K562 (cell line): ENCODE measurements around the gene HPCAL1.

Experiments used
- CBX8 ChIP-seq: fragments of 200-600 bp; sonication (generic); IDR thresholded peaks from 2 replicates; pipeline ENCODE4 v1.6.1; 2012; ENCODE audit warnings: borderline replicate concordance, mixed run types, low read depth, mild to moderate bottlenecking, moderate library complexity, mixed read lengths, low read length, control low read depth, inconsistent platforms; ENCODE audit not compliant: poor library complexity, severe bottlenecking; ENCODE audit errors: extremely low read depth
- CHD4 ChIP-seq: fragments of 200-600 bp; sonication (generic); IDR thresholded peaks from 3 replicates; pipeline ENCODE4 v1.6.1; 2012; ENCODE audit warnings: low read depth, mild to moderate bottlenecking, mixed read lengths, low read length, inconsistent platforms; ENCODE audit not compliant: insufficient read depth, insufficient replicate concordance, poor library complexity, severe bottlenecking
- CTCF ChIP-seq, 3 experiments: IDR thresholded peaks in 2 of 3; conservative IDR thresholded peaks in 1 of 3; 2 replicates each; pipeline ENCODE4 v1.5.1; 2011 to 2012; ENCODE audit warnings: low read length in 3 of 3, mild to moderate bottlenecking in 3 of 3, control low read depth in 2 of 3, improper control_type of control experiment in 1 of 3, inconsistent platforms in 1 of 3, low read depth in 1 of 3, mixed read lengths in 1 of 3, moderate library complexity in 1 of 3; ENCODE audit not compliant: insufficient read depth in 2 of 3
- FOXJ3 ChIP-seq: sonication (generic); formaldehyde crosslinking; IDR thresholded peaks from 2 replicates; pipeline ENCODE4 v1.4.0; 2020; ENCODE audit warnings: mild to moderate bottlenecking, missing genetic modification reagents
- MAFG ChIP-seq: fragments of 450-650 bp; conservative IDR thresholded peaks from 2 replicates; pipeline ENCODE4 v1.6.1; 2016; ENCODE audit warnings: missing genetic modification characterization, missing compliant biosample characterization
- TCF15 ChIP-seq: fragments of 250-450 bp; sonication (Bioruptor Pico); IDR thresholded peaks from 2 replicates; pipeline ENCODE4 v1.8.0; 2022; ENCODE audit warnings: moderate library complexity, mild to moderate bottlenecking, inconsistent platforms
- TCF3 ChIP-seq: sonication (generic); formaldehyde crosslinking; IDR thresholded peaks from 2 replicates; pipeline ENCODE4 v1.4.0; 2020; ENCODE audit warnings: mild to moderate bottlenecking, missing genetic modification reagents
- YY1 ChIP-seq, 3 experiments: IDR thresholded peaks; 2 replicates each; pipeline ENCODE4 v1.6.1; 2011; ENCODE audit warnings: low read length in 2 of 3, mild to moderate bottlenecking in 2 of 3, moderate library complexity in 2 of 3, borderline replicate concordance in 1 of 3, control low read depth in 1 of 3, low read depth in 1 of 3; ENCODE audit not compliant: insufficient read depth in 3 of 3, insufficient replicate concordance in 2 of 3, control insufficient read depth in 1 of 3, insufficient read length in 1 of 3; ENCODE audit errors: extremely low read depth in 1 of 3
- ZKSCAN1 ChIP-seq: fragments of 150-350 bp; IDR thresholded peaks from 2 replicates; pipeline ENCODE4 v1.6.1; 2016; ENCODE audit warnings: low read depth, low read length
- ZNF121 ChIP-seq: sonication (generic); formaldehyde crosslinking; conservative IDR thresholded peaks from 2 replicates; pipeline ENCODE4 v1.8.0; 2022; ENCODE audit warnings: missing genetic modification reagents
- ZNF274 ChIP-seq: IDR thresholded peaks from 2 replicates; pipeline ENCODE4 v1.6.1; 2011; ENCODE audit warnings: low read depth, mild to moderate bottlenecking, low read length, moderate library complexity, borderline replicate concordance
- ZNF445 ChIP-seq: fragments of 250-450 bp; sonication (Bioruptor Pico); IDR thresholded peaks from 2 replicates; pipeline ENCODE4 v1.4.0; 2020; ENCODE audit warnings: low read depth, mild to moderate bottlenecking, moderate library complexity
- ZNF592 ChIP-seq: fragments of 450-650 bp; IDR thresholded peaks from 2 replicates; pipeline ENCODE4 v1.6.1; 2017; ENCODE audit warnings: antibody characterized with exemption, mild to moderate bottlenecking

- no peak for TF ChIP-seq YY1 (IDR thresholded peaks at IDR 0.05; ENCODE audit: borderline replicate concordance in 1 of 3, control insufficient read depth in 1 of 3, extremely low read depth in 1 of 3, insufficient read depth in 3 of 3, insufficient read length in 1 of 3, insufficient replicate concordance in 2 of 3, low read depth in 1 of 3, low read length in 2 of 3)
- no peak for TF ChIP-seq CTCF (IDR thresholded peaks at IDR 0.05 in 2 of 3, conservative IDR thresholded peaks at IDR 0.05 in 1 of 3; ENCODE audit: insufficient read depth in 2 of 3, low read depth in 1 of 3, low read length in 3 of 3)
- no peak for TF ChIP-seq ZNF445 (CRISPR knock-in tag)
- TF ChIP-seq CBX8, result no peak
- no peak for TF ChIP-seq CHD4
- no peak for TF ChIP-seq TCF15 (CRISPR knock-in tag)
- TF ChIP-seq ZNF274, result no peak
- TF ChIP-seq FOXJ3 (CRISPR knock-in tag), result no peak
- TF ChIP-seq ZNF592, result no peak
- TF ChIP-seq ZKSCAN1, result no peak
- no peak for TF ChIP-seq ZNF121 (CRISPR knock-in tag)
- TF ChIP-seq MAFG (tag), result no peak
- TF ChIP-seq TCF3, result no peak
These were observed 51.2 kb downstream of the HPCAL1 start for GRCh38 chr2:10353931-10354330.
